GM23338 (cell line): Measurements from ENCODE around the gene NID2.

ENCODE experiments used
- CREB1 ChIP-seq: fragments of 250-450 bp; sonication (Bioruptor Pico); IDR thresholded peaks from 2 replicates; pipeline ENCODE4 v1.5.0; 2020; ENCODE audit warnings: low read depth, mild to moderate bottlenecking, moderate library complexity
- CTCF ChIP-seq, 2 experiments: fragments of 200-600 bp in 1 of 2; sonication (generic) in 1 of 2; conservative IDR thresholded peaks; 2 replicates each; pipeline versions ENCODE4 v1.5.1 to v1.6.1; 2016 to 2017; ENCODE audit warnings: antibody characterized with exemption in 2 of 2, low read depth in 2 of 2, mild to moderate bottlenecking in 2 of 2, moderate library complexity in 1 of 2
- EZH2 ChIP-seq: fragments of 200-600 bp; sonication (generic); IDR thresholded peaks from one replicate; pipeline ENCODE4 v1.8.0; 2017; ENCODE audit warnings: antibody characterized with exemption, mild to moderate bottlenecking, low read depth; ENCODE audit not compliant: unreplicated experiment
- EZH2phosphoT487 ChIP-seq: fragments of 200-600 bp; sonication (generic); IDR thresholded peaks from one replicate; pipeline ENCODE4 v1.8.1; 2018; ENCODE audit warnings: antibody characterized with exemption; ENCODE audit not compliant: unreplicated experiment
- JUNB ChIP-seq: IDR thresholded peaks from one replicate; pipeline ENCODE4 v1.6.1; 2016; ENCODE audit warnings: antibody characterized with exemption; ENCODE audit not compliant: unreplicated experiment
- NANOG ChIP-seq: IDR thresholded peaks from 2 replicates; pipeline ENCODE4 v1.6.1; 2016; ENCODE audit warnings: antibody characterized with exemption, borderline replicate concordance
- POLR2AphosphoS5 ChIP-seq: IDR thresholded peaks from 2 replicates; pipeline ENCODE4 v1.6.1; 2016; ENCODE audit warnings: antibody characterized with exemption, low read depth
- REST ChIP-seq: IDR thresholded peaks from one replicate; pipeline ENCODE4 v1.6.1; 2018; ENCODE audit warnings: antibody characterized with exemption; ENCODE audit not compliant: unreplicated experiment
- ZNF331 ChIP-seq: fragments of 250-450 bp; sonication (Bioruptor Pico); IDR thresholded peaks from 2 replicates; pipeline ENCODE4 v1.5.0; 2020; ENCODE audit warnings: low read depth, mild to moderate bottlenecking, moderate library complexity

GRCh38 chr14:52079239-52079959, 10.5 kb upstream of the NID2 start:
- TF ChIP-seq CTCF (conservative IDR thresholded peaks at IDR 0.05; ENCODE audit: low read depth in 2 of 2) (no peak), POLR2AphosphoS5 (no peak), CREB1 (CRISPR knock-in tag) (no peak), EZH2 (no peak), EZH2phosphoT487 (no peak), REST (no peak), NANOG (no peak), ZNF331 (CRISPR knock-in tag) (no peak), JUNB (no peak)
